Kidney glomerular epithelial cell (primary cell): Measurements from ENCODE around the gene CDK14.
"Not testable (repeated sequence)": the region's sequence is repeated elsewhere in the genome, so short reads cannot be mapped to it uniquely, and the experiment has no call there.

ENCODE experiments used
- DNase-seq: peaks from one replicate; lab custom pipeline; 2025; lab: John Stamatoyannopoulos, UW

The CDK14 gene

GRCh38 chr7:90720984-90721760, 125.1 kb downstream of the CDK14 start:
- peak; percentile 41 for DNase-seq

GRCh38 chr7:90721869-90722431, 125.8 kb downstream of the CDK14 start:
- DNase-seq: no peak

DNA sequence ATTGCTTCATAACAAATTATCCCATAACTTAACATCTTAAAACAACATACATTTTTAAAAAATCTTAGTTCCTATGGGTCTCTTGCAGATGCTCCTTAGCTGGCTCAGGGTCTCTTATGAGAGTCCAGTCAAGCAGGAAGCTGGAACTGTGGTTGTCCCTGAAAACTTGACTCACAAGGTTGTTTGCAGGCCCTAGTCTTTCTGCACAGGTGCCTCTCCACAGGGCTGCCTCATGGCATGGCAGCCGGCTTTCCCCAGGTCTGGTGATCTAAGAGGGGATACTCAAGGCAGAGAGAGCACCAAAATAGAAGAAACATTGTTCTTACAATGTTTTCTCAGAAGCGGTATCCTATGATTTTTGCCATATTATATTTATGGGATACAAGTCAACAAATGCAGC, 127.1 kb downstream of the CDK14 start:
- DNase-seq: no peak

DNA sequence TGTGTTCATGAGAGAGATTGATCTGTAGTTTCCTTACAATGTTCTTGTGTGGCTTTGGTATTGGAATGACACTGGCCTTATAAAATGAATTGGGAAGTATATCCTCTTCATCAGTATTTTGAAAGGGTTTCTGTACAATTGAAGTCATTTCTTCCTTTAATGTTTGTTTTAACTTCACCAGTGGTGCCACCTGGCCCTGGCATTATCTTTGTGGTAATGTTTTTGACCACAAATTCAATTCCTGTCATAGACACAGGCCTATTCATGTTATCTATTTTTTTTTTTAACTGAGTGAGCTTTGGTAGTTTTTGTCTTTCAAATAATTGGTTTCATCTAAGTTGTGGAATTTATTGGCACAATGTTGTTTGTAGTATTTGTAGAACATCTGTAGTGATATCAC, 127.7 kb downstream of the CDK14 start:
- no peak for DNase-seq

DNA sequence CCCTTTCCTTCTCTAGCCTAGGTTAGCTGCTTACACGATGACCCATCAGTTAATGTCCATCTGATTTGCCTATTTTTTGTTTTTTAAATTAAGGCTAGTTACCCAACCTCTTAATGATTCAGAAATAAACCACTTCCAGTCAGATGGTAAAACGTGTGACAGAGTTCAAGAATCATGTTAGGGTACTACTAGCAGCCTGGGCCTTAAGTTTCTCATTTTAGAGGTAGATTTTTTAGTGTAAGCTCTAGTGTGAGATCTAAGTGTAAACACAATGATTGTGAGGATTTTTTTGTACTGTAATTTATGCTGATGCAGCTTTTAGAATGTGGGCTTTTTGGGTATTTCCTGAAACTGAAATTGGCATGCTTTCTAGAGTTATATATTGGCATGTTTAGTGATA, 130.0 kb downstream of the CDK14 start:
- no peak for DNase-seq

DNA sequence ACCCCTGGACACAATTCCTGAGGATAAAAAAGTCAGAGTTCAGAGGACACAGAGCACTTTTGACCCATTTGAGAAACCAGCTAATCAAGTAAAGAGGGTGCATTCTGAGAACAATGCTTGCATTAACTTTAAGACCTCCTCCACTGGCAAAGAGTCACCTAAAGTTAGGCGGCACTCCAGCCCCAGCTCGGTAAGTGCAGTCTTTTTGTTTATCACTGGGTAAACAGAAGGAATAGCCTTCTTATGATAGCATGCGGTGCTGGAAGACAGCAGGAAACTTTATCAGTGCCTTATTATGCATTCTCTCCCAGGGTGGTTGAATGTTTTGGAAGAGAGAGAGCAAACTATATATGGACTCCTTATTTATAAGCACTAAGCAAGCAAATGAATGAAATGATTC, 130.5 kb downstream of the CDK14 start:
- no peak for DNase-seq

GRCh38 chr7:90727412-90727811, 131.3 kb downstream of the CDK14 start:
- DNase-seq: no peak

DNA sequence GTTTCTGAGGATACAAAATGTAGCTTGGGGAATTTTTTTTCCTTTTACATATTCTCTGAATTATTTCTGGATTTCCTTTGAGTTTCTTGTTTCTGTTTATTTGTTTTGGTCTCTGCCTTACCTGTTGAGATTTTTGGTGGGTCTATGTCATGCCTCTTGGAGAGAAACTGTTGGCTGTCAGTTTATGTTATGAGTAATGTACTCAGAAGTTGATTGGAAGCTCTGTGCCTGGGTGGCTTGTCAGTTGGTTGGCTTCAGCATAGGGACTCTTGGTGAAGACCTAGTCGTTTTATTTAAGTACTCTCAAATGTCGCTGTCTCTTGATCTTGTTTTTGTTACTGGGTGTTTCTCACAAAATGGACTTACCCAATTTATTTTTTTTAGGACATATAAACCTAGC, 132.4 kb downstream of the CDK14 start:
- DNase-seq: no peak

DNA sequence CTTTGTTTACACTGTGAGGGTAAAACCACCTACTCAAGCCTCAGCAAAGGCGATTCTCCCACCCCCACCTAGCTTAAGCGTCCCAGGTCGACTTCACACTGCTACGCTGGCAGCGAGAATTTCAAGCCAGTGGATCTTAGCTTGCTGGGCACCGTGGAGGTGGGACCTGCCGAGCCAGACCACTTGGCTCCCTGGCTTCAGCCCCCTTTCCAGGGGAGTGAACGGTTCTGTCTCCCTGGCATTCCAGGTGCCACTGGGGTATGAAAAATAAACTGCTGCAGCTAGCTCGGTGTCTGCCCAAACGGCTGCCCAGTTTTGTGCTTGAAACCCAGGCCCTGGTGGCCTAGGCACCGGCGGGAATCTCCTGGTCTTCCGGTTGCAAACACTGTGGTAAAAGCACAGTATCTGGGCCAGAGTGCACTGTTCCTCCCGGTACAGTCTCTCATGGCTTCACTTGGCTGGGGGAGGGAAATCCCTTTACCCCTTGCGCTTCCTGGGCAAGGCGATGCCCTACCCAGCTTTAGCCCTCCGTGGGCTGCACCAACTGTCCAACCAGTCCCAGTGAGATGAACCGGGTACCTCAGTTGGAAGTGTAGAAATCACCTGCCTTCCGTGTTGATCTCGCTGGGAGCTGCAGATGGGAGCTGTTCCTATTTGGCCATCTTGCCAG, 139.6 kb downstream of the CDK14 start:
- DNase-seq: not testable (repeated sequence)

DNA sequence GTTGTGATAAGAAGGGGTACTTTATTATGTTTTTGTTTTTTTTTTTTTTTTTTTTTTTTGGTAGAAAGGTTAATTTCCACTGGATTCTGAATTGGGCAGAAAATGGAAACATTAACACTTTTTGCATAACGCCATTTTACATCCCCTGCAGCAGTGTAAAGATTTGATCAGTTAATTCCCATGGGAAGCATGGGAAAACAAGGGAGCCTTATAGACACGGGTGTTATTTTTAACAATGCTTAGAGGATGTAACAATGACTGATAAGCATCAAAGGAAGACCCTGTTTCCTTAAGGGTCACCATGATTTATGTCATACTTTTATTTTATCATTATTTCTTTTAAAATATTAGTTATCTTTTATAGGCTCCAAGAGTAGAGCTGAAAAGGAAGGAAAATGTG, 140.2 kb downstream of the CDK14 start:
- DNase-seq: no peak

- no peak for DNase-seq
Observed at GRCh38 chr7:90736968-90737939, 141.1 kb downstream of the CDK14 start.

GRCh38 chr7:90738249-90738648, 142.1 kb downstream of the CDK14 start:
- no peak for DNase-seq

GRCh38 chr7:90739716-90740115, 143.6 kb downstream of the CDK14 start:
- DNase-seq: no peak

DNA sequence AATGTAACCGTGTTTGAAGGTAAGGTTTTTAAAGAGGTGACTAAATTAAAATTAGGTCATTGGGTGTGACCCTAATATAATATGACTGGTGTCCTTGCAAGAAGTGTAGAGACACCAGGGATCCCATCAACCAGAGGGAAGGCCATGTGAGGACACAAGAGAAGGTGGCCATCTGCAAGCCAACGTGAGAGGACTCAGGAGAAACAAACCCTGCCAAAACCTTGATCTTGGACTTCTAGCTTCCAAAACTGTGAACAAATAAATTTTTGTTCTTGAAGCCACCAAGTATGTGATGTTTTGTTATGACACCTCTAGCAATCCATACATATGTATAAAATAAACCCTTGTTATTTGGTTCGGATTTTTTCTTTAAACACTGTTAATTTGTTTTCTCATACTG, 144.3 kb downstream of the CDK14 start:
- DNase-seq: no peak

DNA sequence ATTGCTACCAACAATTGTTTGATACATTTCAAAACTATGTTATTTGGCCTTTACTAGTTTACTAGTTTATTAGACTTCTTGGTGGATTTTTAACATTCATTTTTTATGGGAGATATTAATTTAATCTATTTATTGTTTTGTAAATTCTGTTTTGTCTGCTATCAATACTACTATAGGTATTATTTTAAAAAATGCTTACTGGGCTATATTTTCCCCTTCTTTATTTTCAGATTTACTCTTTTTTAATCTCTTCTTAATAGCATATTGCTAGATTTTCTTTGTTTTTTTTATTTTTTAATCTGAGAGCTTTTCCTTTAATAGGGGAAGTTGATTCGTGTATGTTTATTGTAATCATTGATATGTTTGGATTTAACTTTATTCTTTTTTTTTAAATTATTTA, 147.5 kb downstream of the CDK14 start:
- no peak for DNase-seq

GRCh38 chr7:90747516-90747915, 151.4 kb downstream of the CDK14 start:
- no peak for DNase-seq

- no peak for DNase-seq
Observed at GRCh38 chr7:90749262-90749661, 153.1 kb downstream of the CDK14 start.

- DNase-seq: no peak
Observed at GRCh38 chr7:90749774-90750173, 153.7 kb downstream of the CDK14 start.

GRCh38 chr7:90751595-90751994, 155.5 kb downstream of the CDK14 start:
- DNase-seq: no peak

- no peak for DNase-seq
Observed at GRCh38 chr7:90752051-90752450, 155.9 kb downstream of the CDK14 start.

GRCh38 chr7:90755041-90755440, 158.9 kb downstream of the CDK14 start:
- DNase-seq: no peak

GRCh38 chr7:90756366-90756765, 160.2 kb downstream of the CDK14 start:
- no peak for DNase-seq
